NT2/D1 (cell line): Measurements from ENCODE around the gene CAPN13.

ENCODE experiments used
- SUZ12 ChIP-seq: IDR thresholded peaks from 2 replicates; pipeline ENCODE4 v1.6.1; 2011; ENCODE audit not compliant: insufficient read length, insufficient read depth; ENCODE audit errors: extremely low read depth
- YY1 ChIP-seq: IDR thresholded peaks from 2 replicates; pipeline ENCODE4 v1.6.1; 2011; ENCODE audit not compliant: insufficient read length, insufficient read depth
- ZNF274 ChIP-seq: IDR thresholded peaks from 2 replicates; pipeline ENCODE4 v1.6.1; 2011; ENCODE audit warnings: mild to moderate bottlenecking, low read depth, low read length

DNA sequence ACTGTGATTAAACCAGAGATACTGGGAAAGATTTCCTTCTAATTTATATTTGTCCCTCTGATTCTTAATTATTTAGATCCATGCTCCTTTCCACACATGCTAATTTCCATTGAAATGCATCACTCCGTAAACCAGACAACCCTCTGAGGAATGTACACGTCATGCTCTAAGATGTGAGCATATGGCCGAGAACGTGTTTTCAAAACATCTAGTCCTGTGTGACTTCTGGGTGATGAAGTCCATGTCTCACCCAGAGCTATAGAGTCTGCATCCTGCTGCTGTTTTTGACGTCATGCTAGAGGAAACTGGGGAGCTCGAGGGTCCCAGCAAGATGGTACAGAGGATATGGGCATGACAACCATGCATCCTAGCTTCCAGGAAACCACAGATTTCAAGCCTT, 53.6 kb downstream of the CAPN13 start:
- no peak for TF ChIP-seq SUZ12
- no peak for TF ChIP-seq YY1
- TF ChIP-seq ZNF274 = no peak
